Loucy (cell line): ENCODE results near the gene SMS.

Source experiments
- CTCF ChIP-seq: fragments of 200-600 bp; sonication (generic); conservative IDR thresholded peaks from 2 replicates; pipeline ENCODE4 v1.5.1; 2014; ENCODE audit warnings: mild to moderate bottlenecking, antibody characterized with exemption, low read length
- EZH2phosphoT487 ChIP-seq: fragments of 200-600 bp; IDR thresholded peaks from 2 replicates; pipeline ENCODE4 v1.6.1; 2018; ENCODE audit warnings: antibody characterized with exemption, mild to moderate bottlenecking, moderate library complexity, borderline replicate concordance

GRCh38 chrX:21989384-21989783 lies 48.9 kb downstream of the SMS start:
- TF ChIP-seq EZH2phosphoT487 (no peak), CTCF (no peak)
